Stimulated activated effector memory CD8-positive, alpha-beta T cell treated with anti-CD3 and anti-CD28 coated beads, Interleukin-12 subunit alpha, Interleukin-12 subunit beta, amount 100 ng/mL, for 72 hours (primary cell): Measurements from ENCODE around the gene CEP43.
A peak's percentile ranks its signal among the peaks of the same experiment; 100 is the strongest.

ENCODE experiments used
- ATAC-seq: fragments of 150-1000 bp; cut with Tn5 transposase; 2 replicates; pipeline ENCODE4 v1.10.0; 2021
- DNase-seq, 2 donors: peaks; one replicate each; pipeline ENCODE4 v3.0.0; 2021 to 2022; ENCODE audit warnings: low spot score in 2 of 2
- H3K27ac Mint-ChIP-seq: one replicate; pipeline ENCODE4 v1.8.0; 2022; ENCODE audit warnings: mild to moderate bottlenecking, mixed read lengths
- H3K36me3 Mint-ChIP-seq: one replicate; pipeline ENCODE4 v1.8.0; 2022; ENCODE audit warnings: mild to moderate bottlenecking, mixed read lengths
- H3K4me1 Mint-ChIP-seq: one replicate; pipeline ENCODE4 v1.8.0; 2022; ENCODE audit warnings: mixed read lengths
- H3K4me3 Mint-ChIP-seq: one replicate; pipeline ENCODE4 v1.8.0; 2022; ENCODE audit warnings: mild to moderate bottlenecking, mixed read lengths
- H3K9me3 Mint-ChIP-seq: one replicate; pipeline ENCODE4 v1.8.0; 2022; ENCODE audit warnings: mixed read lengths

Gene CEP43

GRCh38 chr6:166957805-166958076 lies 41.5 kb upstream of the CEP43 start:
- peaks cover 63% of the 10 kb centered on the region for H3K4me1 Mint-ChIP-seq
- H3K27ac Mint-ChIP-seq, result peak overlapping the region; percentile 90
- DNase-seq, result no peak
- peak overlapping the region; percentile 93 for H3K4me3 Mint-ChIP-seq
- no peak for ATAC-seq
- H3K9me3 Mint-ChIP-seq, result no peaks in the 10 kb centered on the region
- H3K36me3 Mint-ChIP-seq, result peaks cover 6% of the 10 kb centered on the region

- Mint-ChIP-seq H3K4me1 (peaks cover 49% of the 10 kb centered on the region), H3K9me3 (no peaks in the 10 kb centered on the region), H3K36me3 (peaks cover 6% of the 10 kb centered on the region), H3K27ac (peak overlapping the region; percentile 90), H3K4me3 (peak overlapping the region; percentile 93)
- no peak for DNase-seq
- no peak for ATAC-seq
Measured at GRCh38 chr6:166958926-166959861, 40.0 kb upstream of the CEP43 start.

GRCh38 chr6:166959911-166960608 lies 39.1 kb upstream of the CEP43 start:
- Mint-ChIP-seq H3K27ac (peak overlapping the region; percentile 90), H3K9me3 (no peaks in the 10 kb centered on the region), H3K4me1 (peaks cover 44% of the 10 kb centered on the region), H3K36me3 (peaks cover 6% of the 10 kb centered on the region), H3K4me3 (peak overlapping the region; percentile 93)
- ATAC-seq (no peak), DNase-seq (no peak)

GRCh38 chr6:166960609-166960978 lies 38.6 kb upstream of the CEP43 start:
- ATAC-seq, result no peak
- Mint-ChIP-seq H3K4me3 (peak overlapping the region; percentile 93), H3K36me3 (peaks cover 6% of the 10 kb centered on the region), H3K9me3 (no peaks in the 10 kb centered on the region), H3K4me1 (peaks cover 39% of the 10 kb centered on the region), H3K27ac (peak overlapping the region; percentile 90)
- no peak for DNase-seq

DNA sequence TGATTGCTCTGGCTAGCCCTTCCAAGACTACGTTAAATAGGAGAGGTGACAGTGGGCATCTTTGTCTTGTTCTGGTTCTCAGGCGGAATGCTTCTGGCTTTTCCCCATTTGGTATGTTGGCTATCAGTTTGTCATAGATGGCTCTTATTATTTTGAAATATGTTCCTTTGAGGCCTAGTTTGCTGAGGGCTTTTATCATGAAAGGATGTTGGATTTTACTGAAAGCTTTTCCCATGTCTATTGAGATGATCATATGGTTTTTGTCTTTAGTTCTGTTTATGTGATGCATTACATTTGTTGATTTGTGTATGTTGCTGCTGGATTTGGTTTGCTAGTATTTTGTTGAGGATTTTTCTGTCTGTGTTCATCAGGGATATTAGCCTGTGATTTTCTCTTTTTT lies 32.9 kb upstream of the CEP43 start:
- H3K27ac Mint-ChIP-seq, result no peak overlapping the region

GRCh38 chr6:166969390-166970002 lies 29.7 kb upstream of the CEP43 start:
- H3K9me3 Mint-ChIP-seq, result peaks cover 3% of the 10 kb centered on the region
- H3K4me3 Mint-ChIP-seq, result no peak overlapping the region
- peaks cover 4% of the 10 kb centered on the region for H3K36me3 Mint-ChIP-seq
- no peak for DNase-seq
- no peak for ATAC-seq
- H3K4me1 Mint-ChIP-seq, result peaks cover 11% of the 10 kb centered on the region
- peak overlapping the region; percentile 41 for H3K27ac Mint-ChIP-seq

More for the DNA sequence above, 32.9 kb upstream of the CEP43 start:
- H3K4me1 Mint-ChIP-seq, result peaks cover 11% of the 10 kb centered on the region
- no peak overlapping the region for H3K4me3 Mint-ChIP-seq
- ATAC-seq, result no peak
- DNase-seq, result no peak
- peaks cover 3% of the 10 kb centered on the region for H3K9me3 Mint-ChIP-seq
- peaks cover 4% of the 10 kb centered on the region for H3K36me3 Mint-ChIP-seq

DNA sequence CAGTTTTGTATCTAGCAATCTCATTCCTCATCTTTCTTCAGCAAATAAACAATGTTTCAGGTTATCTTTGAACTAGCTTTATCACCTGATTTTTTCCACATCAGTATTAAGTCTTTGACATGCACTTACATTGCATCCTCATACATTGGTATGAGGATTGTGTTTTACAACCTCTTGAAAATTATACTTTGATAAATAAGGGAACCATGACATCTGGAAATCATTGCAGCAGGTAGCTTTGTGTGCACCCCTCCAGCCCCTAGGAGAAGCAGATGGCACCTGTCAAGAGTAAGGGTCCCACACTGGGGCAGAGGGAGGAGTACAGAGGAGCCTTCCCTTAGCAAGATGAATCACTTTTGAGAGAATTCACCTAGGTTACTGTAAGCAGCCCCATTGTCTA lies 29.1 kb upstream of the CEP43 start:
- H3K9me3 Mint-ChIP-seq, result peaks cover 3% of the 10 kb centered on the region
- peaks cover 4% of the 10 kb centered on the region for H3K36me3 Mint-ChIP-seq
- peaks cover 11% of the 10 kb centered on the region for H3K4me1 Mint-ChIP-seq
- no peak overlapping the region for H3K4me3 Mint-ChIP-seq
- DNase-seq, result no peak
- no peak overlapping the region for H3K27ac Mint-ChIP-seq
- ATAC-seq, result no peak

- H3K36me3 Mint-ChIP-seq, result peaks cover 4% of the 10 kb centered on the region
- no peak overlapping the region for H3K4me3 Mint-ChIP-seq
- no peak overlapping the region for H3K27ac Mint-ChIP-seq
- DNase-seq (no peak), ATAC-seq (no peak)
- peaks cover 11% of the 10 kb centered on the region for H3K4me1 Mint-ChIP-seq
- H3K9me3 Mint-ChIP-seq, result peaks cover 3% of the 10 kb centered on the region
Measured at GRCh38 chr6:166970776-166971175, 28.4 kb upstream of the CEP43 start.

GRCh38 chr6:166971271-166971670 lies 27.9 kb upstream of the CEP43 start:
- ATAC-seq, result no peak
- Mint-ChIP-seq H3K27ac (no peak overlapping the region), H3K4me1 (peaks cover 11% of the 10 kb centered on the region), H3K36me3 (peaks cover 2% of the 10 kb centered on the region), H3K4me3 (no peak overlapping the region), H3K9me3 (peaks cover 3% of the 10 kb centered on the region)
- DNase-seq, result no peak

DNA sequence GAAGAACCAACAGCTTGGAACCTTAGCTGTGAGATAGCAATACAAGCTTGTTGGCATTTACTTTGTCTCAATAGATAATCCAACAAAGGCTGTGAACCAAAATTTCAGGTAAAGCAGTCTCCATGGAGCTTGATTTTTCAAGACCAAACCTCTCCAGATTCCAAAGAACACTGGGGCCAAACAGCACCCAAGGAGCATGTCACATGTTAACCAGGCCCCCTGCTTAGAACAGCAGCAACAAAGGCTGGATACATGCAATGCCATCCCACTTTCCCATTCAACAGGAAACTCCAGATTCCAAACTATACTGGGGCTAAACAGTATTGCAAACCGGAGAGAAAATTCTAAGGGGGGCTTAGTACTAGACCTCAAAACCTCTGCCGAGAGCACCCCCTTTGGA lies 27.1 kb upstream of the CEP43 start:
- Mint-ChIP-seq H3K36me3 (no peaks in the 10 kb centered on the region), H3K4me1 (peaks cover 11% of the 10 kb centered on the region), H3K4me3 (no peak overlapping the region), H3K27ac (no peak overlapping the region), H3K9me3 (peaks cover 3% of the 10 kb centered on the region)
- no peak for DNase-seq
- no peak for ATAC-seq

- H3K4me3 Mint-ChIP-seq, result no peak overlapping the region
- no peaks in the 10 kb centered on the region for H3K36me3 Mint-ChIP-seq
- no peaks in the 10 kb centered on the region for H3K9me3 Mint-ChIP-seq
- H3K27ac Mint-ChIP-seq, result no peak overlapping the region
- no peaks in the 10 kb centered on the region for H3K4me1 Mint-ChIP-seq
- no peak for ATAC-seq
- no peak for DNase-seq
Measured at GRCh38 chr6:166976636-166977035, 22.6 kb upstream of the CEP43 start.

- no peaks in the 10 kb centered on the region for H3K9me3 Mint-ChIP-seq
- no peak overlapping the region for H3K4me3 Mint-ChIP-seq
- no peak overlapping the region for H3K27ac Mint-ChIP-seq
- H3K36me3 Mint-ChIP-seq, result no peaks in the 10 kb centered on the region
- DNase-seq (no peak), ATAC-seq (no peak)
- no peaks in the 10 kb centered on the region for H3K4me1 Mint-ChIP-seq
Measured at GRCh38 chr6:166977621-166978525, 21.3 kb upstream of the CEP43 start.

DNA sequence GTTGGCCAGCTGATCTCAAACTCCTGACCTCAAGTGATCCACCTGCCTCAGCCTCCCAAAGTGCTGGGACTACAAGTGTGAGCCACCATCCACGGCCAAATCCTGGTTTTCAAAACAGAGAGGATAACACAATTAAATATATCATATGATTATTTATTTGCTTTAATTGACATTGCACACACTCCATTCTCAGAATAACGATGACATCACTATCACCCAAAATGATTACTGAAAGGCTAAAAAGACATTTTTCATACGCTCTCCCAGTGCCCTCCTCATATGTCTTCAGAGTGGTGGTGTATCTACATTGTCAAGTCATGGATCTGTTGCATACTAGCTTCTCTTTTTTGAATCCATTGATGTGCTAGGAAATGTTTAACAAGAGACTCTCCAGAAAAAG lies 18.5 kb upstream of the CEP43 start:
- H3K36me3 Mint-ChIP-seq, result no peaks in the 10 kb centered on the region
- ATAC-seq (no peak), DNase-seq (no peak)
- H3K4me1 Mint-ChIP-seq, result no peaks in the 10 kb centered on the region
- no peak overlapping the region for H3K4me3 Mint-ChIP-seq
- H3K27ac Mint-ChIP-seq, result no peak overlapping the region
- no peaks in the 10 kb centered on the region for H3K9me3 Mint-ChIP-seq

- ATAC-seq, result no peak
- DNase-seq, result no peak
- Mint-ChIP-seq H3K4me1 (peaks cover 15% of the 10 kb centered on the region), H3K9me3 (no peaks in the 10 kb centered on the region), H3K4me3 (no peak overlapping the region), H3K27ac (no peak overlapping the region), H3K36me3 (no peaks in the 10 kb centered on the region)
Measured at GRCh38 chr6:166987448-166987847, 11.7 kb upstream of the CEP43 start.

- H3K36me3 Mint-ChIP-seq, result no peaks in the 10 kb centered on the region
- no peak overlapping the region for H3K4me3 Mint-ChIP-seq
- DNase-seq (no peak), ATAC-seq (no peak)
- H3K9me3 Mint-ChIP-seq, result no peaks in the 10 kb centered on the region
- no peak overlapping the region for H3K27ac Mint-ChIP-seq
- peaks cover 15% of the 10 kb centered on the region for H3K4me1 Mint-ChIP-seq
Measured at GRCh38 chr6:166987930-166988329, 11.3 kb upstream of the CEP43 start.
